ENCODE data around the gene RAB8B. TPM values are rescaled to one million over a fixed set of nuclear protein-coding genes. Genes with fewer than 3 reads are reported as not detected.

Gene RAB8B
- total and polyA plus RNA-seq, 2 of the 13 experiments (the other 11 are each of a cell fraction or from before 2014, with no cell fraction given): 6.8 to 14.2 TPM

DNA sequence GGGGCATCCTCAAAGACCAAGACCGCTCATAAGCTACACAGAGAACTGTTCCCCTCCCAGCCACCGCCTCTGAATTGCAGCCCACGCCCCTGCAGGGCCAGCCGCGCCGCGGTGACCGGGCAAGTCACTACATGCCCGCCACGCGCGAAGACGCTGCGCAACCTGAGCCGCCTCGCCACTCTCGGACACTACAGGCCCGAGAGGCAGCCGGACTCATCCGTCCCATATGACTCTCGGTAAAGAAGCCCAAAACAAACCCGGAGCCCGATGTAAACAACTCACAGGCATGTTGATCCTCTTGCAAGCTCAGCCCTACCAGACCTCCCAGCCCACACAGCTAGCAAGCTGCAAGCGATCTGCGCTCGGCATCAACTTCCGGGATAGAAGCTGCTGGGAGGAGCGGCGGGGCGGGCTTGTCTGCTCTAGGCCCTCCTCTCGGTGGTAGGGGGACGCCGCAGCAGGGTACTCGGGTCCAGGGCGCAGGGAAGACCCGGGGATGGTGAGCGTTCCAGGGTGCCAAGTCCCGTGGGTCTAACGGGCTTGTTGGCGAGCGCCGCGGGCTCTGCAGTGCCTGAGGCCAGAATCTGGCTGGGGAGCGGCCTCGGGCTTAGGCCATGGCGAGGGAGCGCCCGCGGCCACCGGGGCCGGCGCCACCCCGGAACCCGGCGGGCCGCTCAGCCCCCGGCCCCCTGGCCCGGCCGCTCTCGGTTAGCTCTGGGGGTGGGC, 32.1 kb upstream of the RAB8B start, which contains the start of gene RPS27L (continued):
- TF ChIP-seq, protein P1, sequence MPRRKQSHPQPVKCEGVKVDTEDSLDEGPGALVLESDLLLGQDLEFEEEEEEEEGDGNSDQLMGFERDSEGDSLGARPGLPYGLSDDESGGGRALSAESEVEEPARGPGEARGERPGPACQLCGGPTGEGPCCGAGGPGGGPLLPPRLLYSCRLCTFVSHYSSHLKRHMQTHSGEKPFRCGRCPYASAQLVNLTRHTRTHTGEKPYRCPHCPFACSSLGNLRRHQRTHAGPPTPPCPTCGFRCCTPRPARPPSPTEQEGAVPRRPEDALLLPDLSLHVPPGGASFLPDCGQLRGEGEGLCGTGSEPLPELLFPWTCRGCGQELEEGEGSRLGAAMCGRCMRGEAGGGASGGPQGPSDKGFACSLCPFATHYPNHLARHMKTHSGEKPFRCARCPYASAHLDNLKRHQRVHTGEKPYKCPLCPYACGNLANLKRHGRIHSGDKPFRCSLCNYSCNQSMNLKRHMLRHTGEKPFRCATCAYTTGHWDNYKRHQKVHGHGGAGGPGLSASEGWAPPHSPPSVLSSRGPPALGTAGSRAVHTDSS (CRISPR knock-in tag; conservative IDR thresholded peaks at IDR 0.05): no peak
- TF ChIP-seq ZNF605 (CRISPR knock-in tag; IDR thresholded peaks at IDR 0.05) (peak; percentile 84; the same call in 1 of the 2 replicates), ZNF616 (CRISPR knock-in tag; IDR thresholded peaks at IDR 0.05; ENCODE audit: low read depth) (peak; percentile 54; the same call in 1 of the 2 replicates), TARDBP (CRISPR knock-in tag; IDR thresholded peaks at IDR 0.05) (peak; percentile 57), ZNF350 (CRISPR knock-in tag; IDR thresholded peaks at IDR 0.05; ENCODE audit: borderline replicate concordance, low read depth) (peak; percentile 64), ZNF709 (CRISPR knock-in tag; IDR thresholded peaks at IDR 0.05) (peak; percentile 54; the same call in 1 of the 2 replicates), DNMT1 (CRISPR knock-in tag; IDR thresholded peaks at IDR 0.05) (peak; percentile 66; the same call in 1 of the 2 replicates), ZNF343 (CRISPR knock-in tag; IDR thresholded peaks at IDR 0.05) (no peak; the same call in 1 of the 2 replicates), ZNF207 (IDR thresholded peaks at IDR 0.05; ENCODE audit: borderline replicate concordance) (no peak), SP4 (CRISPR knock-in tag; IDR thresholded peaks at IDR 0.05) (peak; percentile 85), PAXIP1 (CRISPR knock-in tag; conservative IDR thresholded peaks at IDR 0.05) (peak; percentile 39; the same call in 1 of the 2 replicates)
- TF ChIP-seq, protein P2, sequence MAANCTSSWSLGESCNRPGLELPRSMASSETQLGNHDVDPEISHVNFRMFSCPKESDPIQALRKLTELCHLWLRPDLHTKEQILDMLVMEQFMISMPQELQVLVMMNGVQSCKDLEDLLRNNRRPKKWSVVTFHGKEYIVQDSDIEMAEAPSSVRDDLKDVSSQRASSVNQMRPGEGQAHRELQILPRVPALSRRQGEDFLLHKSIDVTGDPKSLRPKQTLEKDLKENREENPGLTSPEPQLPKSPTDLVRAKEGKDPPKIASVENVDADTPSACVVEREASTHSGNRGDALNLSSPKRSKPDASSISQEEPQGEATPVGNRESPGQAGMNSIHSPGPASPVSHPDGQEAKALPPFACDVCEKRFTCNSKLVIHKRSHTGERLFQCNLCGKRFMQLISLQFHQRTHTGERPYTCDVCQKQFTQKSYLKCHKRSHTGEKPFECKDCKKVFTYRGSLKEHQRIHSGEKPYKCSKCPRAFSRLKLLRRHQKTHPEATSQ (CRISPR knock-in tag; IDR thresholded peaks at IDR 0.05; ENCODE audit: borderline replicate concordance): no peak
- TF ChIP-seq, protein P3, sequence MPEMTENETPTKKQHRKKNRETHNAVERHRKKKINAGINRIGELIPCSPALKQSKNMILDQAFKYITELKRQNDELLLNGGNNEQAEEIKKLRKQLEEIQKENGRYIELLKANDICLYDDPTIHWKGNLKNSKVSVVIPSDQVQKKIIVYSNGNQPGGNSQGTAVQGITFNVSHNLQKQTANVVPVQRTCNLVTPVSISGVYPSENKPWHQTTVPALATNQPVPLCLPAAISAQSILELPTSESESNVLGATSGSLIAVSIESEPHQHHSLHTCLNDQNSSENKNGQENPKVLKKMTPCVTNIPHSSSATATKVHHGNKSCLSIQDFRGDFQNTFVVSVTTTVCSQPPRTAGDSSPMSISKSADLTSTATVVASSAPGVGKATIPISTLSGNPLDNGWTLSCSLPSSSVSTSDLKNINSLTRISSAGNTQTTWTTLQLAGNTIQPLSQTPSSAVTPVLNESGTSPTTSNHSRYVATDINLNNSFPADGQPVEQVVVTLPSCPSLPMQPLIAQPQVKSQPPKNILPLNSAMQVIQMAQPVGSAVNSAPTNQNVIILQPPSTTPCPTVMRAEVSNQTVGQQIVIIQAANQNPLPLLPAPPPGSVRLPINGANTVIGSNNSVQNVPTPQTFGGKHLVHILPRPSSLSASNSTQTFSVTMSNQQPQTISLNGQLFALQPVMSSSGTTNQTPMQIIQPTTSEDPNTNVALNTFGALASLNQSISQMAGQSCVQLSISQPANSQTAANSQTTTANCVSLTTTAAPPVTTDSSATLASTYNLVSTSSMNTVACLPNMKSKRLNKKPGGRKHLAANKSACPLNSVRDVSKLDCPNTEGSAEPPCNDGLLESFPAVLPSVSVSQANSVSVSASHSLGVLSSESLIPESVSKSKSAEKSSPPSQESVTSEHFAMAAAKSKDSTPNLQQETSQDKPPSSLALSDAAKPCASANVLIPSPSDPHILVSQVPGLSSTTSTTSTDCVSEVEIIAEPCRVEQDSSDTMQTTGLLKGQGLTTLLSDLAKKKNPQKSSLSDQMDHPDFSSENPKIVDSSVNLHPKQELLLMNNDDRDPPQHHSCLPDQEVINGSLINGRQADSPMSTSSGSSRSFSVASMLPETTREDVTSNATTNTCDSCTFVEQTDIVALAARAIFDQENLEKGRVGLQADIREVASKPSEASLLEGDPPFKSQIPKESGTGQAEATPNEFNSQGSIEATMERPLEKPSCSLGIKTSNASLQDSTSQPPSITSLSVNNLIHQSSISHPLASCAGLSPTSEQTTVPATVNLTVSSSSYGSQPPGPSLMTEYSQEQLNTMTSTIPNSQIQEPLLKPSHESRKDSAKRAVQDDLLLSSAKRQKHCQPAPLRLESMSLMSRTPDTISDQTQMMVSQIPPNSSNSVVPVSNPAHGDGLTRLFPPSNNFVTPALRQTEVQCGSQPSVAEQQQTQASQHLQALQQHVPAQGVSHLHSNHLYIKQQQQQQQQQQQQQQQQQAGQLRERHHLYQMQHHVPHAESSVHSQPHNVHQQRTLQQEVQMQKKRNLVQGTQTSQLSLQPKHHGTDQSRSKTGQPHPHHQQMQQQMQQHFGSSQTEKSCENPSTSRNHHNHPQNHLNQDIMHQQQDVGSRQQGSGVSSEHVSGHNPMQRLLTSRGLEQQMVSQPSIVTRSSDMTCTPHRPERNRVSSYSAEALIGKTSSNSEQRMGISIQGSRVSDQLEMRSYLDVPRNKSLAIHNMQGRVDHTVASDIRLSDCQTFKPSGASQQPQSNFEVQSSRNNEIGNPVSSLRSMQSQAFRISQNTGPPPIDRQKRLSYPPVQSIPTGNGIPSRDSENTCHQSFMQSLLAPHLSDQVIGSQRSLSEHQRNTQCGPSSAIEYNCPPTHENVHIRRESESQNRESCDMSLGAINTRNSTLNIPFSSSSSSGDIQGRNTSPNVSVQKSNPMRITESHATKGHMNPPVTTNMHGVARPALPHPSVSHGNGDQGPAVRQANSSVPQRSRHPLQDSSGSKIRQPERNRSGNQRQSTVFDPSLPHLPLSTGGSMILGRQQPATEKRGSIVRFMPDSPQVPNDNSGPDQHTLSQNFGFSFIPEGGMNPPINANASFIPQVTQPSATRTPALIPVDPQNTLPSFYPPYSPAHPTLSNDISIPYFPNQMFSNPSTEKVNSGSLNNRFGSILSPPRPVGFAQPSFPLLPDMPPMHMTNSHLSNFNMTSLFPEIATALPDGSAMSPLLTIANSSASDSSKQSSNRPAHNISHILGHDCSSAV (CRISPR knock-in tag; IDR thresholded peaks at IDR 0.05; ENCODE audit: borderline replicate concordance): no peak

Measured in HepG2 (cell line).